Right renal pelvis (tissue), 4 donors: Measurements from ENCODE around the gene SYNE2. TPM values are rescaled to one million over a fixed set of nuclear protein-coding genes. Genes with fewer than 3 reads are reported as not detected.
"Not testable (repeated sequence)": the region's sequence is repeated elsewhere in the genome, so short reads cannot be mapped to it uniquely, and the experiment has no call there.

Experiments
- DNase-seq, 4 donors: peaks; one replicate each; pipeline ENCODE4 v3.0.0-alpha.2; 2013; ENCODE audit warnings: low read depth in 4 of 4, low spot score in 3 of 4, missing footprints in 1 of 4
- polyA plus RNA-seq, 4 donors: library from polyadenylated mRNA; unstranded; fragments of 120-200 nt; gene quantifications; one replicate each; pipeline ENCODE4 v1.2.1, GENCODE V29; 2013; ENCODE audit not compliant: insufficient read length in 4 of 4

Gene SYNE2
- polyA plus RNA-seq, 4 donors: 102 to 122 (median 115) TPM

GRCh38 chr14:63870753-63871037 is 17.9 kb downstream of the SYNE2 start:
- DNase-seq: not testable (repeated sequence)

DNA sequence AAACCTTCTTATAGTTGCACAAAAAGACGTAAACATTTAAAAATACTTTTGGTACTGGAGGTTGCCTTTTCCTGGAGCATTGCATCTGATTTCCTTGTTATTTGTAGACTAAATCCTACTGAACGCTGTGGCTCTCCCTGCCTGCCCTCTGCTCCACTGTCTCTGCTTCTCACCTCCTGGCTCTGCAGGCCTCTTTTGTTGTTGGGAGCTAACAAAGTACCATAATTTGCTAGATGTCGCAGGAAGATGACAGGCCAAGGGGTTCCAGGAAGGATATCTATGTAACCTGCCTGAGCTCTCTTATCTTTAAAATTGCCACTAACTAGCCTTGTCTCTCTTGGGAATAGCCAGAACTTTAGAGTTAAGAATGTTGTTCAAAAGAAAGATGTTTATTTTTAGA is 21.4 kb downstream of the SYNE2 start:
- DNase-seq: no peak

GRCh38 chr14:63875311-63875710 is 22.5 kb downstream of the SYNE2 start:
- DNase-seq: no peak

GRCh38 chr14:63877550-63877939 is 24.7 kb downstream of the SYNE2 start:
- DNase-seq: no peak

GRCh38 chr14:63878052-63878451 is 25.2 kb downstream of the SYNE2 start:
- DNase-seq: no peak

DNA sequence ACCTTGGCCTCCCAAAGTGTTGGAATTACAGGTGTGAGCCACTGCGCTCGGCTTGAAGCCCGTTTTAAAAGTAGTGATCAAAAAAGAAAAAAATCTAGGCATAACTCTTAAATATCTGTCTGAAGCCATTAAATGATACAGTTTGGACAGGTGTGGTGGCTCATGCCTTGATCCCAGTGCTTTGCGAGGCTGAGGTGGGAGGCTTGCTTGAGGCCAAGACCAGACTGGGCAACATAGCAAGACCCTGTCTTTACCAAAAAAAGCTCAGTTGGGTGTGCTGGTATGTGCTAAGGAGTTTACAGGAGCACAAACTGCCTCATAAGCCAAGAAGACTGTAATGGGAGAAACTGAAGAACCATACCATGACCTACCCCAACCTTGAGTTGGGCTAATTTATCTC is 26.0 kb downstream of the SYNE2 start:
- no peak for DNase-seq

GRCh38 chr14:63881926-63882325 is 29.1 kb downstream of the SYNE2 start:
- no peak for DNase-seq

- no peak for DNase-seq
Measured at GRCh38 chr14:63887899-63888298, 35.1 kb downstream of the SYNE2 start.

- no peak for DNase-seq
Measured at GRCh38 chr14:63890553-63890952, 37.7 kb downstream of the SYNE2 start.

DNA sequence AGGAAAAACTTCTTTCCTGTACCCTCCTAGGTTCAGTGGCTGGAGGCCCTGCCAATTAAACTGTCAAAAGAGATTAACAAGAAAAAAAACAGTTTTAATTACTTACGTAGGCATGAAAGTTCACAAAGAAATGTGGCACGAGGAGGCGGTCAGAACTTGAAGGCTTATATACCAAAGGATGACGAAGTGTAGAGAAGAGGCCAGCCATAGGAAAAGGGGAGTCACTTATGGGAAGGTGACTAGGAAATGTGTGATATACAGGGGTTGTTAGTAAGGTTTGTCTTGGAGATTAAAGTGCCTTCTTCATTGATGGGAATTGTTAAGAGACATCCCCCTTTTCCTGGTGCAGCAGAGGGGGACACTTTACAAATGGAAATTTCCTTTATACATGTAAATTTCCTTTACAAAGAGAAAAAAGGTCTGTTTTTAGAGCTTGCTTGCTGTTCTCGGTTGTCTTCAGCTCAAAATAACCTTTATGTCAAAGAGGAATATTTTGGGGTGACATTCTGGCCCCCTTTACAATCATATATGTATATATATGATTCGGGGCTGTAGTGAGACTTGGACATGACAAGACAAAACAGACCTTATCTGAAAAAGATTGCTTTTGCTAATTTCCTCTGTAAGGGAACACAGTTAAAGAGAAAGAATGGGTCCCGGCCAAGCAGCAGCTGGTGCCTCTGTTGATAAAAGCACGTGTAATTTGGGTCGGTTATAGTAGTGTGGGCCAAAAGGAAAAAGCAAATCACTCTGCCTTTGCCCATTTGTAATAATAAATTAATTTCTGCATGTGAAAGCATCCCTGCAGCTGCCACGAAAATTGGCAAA is 38.6 kb downstream of the SYNE2 start:
- DNase-seq: no peak

DNA sequence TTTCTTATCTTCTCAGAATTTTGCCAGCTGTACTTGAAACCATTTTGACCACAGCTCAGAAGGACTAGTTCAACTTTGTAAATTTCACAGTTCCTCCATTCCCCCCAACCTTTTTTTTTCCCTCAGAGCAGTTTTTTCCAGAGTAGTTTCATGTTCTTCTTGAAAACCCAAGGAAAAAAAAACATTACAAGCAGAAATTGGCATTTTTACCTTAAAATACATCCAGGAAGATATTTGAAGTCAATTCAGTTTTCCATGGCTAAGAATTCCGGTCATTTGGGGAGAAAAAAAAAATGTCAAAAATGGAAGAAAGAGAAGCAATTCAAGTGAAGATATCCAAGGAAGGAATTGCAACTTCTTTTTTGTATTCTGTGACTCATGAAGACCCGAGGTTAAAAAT is 39.5 kb downstream of the SYNE2 start:
- DNase-seq: no peak

DNA sequence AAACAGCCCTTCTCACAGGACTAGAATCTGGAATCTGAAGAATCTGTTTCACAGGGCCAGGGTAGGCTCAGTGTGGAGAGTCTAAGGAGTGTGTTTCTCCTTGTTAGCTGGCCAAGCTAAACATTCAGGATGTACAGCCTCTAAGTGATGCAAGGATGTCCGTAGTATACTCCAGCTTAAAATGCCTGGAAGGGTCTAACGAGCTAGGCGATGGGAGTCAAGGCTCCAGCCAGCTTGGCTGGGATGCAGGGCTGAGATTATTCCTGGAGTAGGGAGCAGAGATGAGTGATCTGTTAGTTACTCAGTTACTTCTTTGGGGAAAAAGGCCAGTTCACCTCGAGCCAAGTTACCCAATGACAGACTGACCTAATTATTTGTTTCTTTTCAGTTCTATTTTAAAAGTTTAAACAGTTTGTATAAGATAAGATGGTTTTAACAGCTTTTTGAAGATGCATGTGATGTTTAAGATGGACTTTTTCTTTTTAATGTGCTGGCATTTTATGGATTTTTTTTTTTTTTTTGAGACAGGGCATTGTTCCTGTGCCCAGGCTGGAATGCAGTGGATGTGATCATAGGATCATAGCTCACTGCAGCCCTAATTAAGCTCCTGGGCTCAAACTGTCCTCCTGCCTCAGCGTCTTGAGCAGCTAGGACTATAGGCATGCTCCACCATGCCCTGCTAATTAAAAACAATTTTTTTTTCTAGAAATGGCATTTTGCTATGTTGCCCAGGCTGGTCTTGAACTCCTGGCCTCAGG is 41.1 kb downstream of the SYNE2 start:
- DNase-seq: peak in 1 of 4 donors; percentile 52

GRCh38 chr14:63895510-63895909 is 42.7 kb downstream of the SYNE2 start:
- DNase-seq: no peak

DNA sequence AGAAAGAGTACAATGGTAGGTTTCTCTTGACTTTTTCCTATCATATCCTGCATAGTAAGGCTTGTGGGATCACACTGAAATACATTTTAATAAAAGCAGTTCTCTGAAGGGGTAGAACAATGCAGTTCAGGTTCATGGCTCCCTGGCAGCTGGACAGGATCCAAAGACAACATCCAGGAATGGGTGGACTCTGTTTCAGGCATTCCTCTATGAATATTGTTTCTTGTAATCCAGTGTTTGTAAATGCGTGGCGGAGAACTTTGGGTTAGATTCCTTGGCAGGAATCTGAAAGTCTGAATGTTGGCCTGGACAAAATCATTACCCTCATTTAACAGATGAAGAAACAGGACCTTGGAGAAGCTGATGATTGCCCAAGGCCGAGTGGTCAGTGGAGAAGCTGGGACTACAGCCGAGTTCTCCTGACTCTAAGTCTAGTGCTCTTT is 43.5 kb downstream of the SYNE2 start:
- peak; percentile 53 to 69 (median 67) for DNase-seq

GRCh38 chr14:63897721-63898163 is 44.9 kb downstream of the SYNE2 start:
- no peak for DNase-seq

GRCh38 chr14:63899953-63900352 is 47.1 kb downstream of the SYNE2 start:
- no peak for DNase-seq

- DNase-seq: no peak
Measured at GRCh38 chr14:63901434-63902085, 48.8 kb downstream of the SYNE2 start.

- DNase-seq: no peak
Measured at GRCh38 chr14:63902375-63902976, 49.7 kb downstream of the SYNE2 start.

DNA sequence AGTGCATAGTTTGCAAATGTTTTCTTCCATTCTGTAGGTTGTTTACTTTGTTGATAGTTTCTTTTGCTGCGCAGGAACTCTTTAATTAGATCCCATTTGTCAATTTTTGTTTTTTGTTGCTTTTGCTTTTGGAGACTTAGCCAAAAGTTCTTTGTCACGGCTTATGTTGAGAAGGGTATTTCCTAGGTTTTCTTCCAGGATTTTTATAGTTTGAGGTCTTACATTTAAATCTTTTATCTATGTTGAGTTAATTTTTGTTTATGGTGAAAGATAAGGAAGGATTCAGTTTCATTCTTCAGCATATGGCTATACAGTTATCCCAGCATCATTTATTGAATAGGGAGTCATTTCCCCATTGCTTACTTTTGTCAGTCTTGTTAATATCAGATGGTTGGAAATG is 51.9 kb downstream of the SYNE2 start:
- no peak for DNase-seq

GRCh38 chr14:63905370-63905769 is 52.6 kb downstream of the SYNE2 start:
- DNase-seq: no peak

DNA sequence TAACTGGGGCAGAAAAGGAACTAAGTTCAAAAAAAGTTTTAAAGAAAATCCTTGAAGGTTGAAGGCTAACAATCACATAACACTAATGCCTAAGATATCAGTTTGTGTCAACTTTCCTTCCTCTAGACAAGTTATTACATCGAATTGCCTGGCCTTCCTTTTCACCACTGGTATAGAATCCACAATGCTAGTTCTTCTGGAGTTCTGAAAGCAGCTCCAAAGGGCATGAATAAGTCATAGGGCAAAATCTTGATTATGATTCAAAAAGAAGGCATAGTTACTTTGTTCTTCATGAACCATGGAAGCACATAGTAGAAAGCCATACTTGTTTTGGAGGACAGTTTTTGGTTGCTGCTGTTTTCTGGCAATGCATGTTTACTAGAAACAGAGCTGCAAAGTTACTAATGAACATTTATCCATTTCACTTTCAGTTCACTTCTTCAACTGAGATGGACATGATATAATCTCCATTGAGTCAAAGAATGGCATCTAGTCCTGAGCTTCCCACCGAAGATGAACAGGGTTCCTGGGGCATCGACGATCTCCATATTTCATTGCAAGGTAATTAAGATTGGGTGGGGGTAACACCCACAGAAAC is 56.0 kb downstream of the SYNE2 start:
- DNase-seq: no peak
